Limb (tissue), 2 donors: Measurements from ENCODE around the gene PRDX5.

Experiments
- DNase-seq, 2 donors: peaks; one replicate each; pipeline ENCODE4 v3.0.0-alpha.2; 2016; ENCODE audit errors: extremely low spot score in 2 of 2

Gene PRDX5

DNA sequence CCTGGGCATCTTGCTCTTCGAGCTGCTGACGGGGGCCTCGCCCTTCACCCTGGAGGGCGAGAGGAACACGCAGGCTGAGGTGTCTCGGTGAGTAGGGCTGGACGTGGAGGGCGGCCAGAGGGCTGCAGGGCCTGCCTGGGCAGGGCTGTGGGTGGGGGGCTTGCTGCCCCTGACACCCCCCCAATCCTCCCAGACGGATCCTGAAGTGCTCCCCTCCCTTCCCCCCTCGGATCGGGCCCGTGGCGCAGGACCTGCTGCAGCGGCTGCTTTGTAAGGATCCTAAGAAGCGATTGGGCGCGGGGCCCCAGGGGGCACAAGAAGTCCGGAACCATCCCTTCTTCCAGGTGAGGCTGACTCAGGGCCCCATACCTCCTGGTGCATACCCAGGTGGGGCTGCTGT, 43.7 kb downstream of the PRDX5 start:
- no peak for DNase-seq

DNA sequence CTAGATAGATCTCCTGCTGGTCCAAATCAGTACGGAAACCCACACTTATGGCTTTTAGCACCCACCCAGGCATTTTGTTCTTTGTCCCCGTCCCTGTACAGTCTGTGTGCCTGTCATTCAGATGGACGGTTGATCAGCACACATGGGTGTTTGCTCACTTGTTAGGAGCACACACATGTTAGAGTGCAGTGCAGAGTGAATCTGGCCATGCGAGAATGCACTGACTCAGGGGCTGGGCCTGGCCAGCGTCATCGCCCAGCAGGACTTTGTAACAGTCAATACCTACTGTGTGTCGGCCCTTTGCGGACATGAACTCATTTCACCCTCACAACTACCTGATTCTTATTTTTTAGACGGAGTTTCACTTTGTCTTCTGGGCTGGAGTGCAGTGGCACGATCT, 44.4 kb downstream of the PRDX5 start:
- DNase-seq = no peak

DNA sequence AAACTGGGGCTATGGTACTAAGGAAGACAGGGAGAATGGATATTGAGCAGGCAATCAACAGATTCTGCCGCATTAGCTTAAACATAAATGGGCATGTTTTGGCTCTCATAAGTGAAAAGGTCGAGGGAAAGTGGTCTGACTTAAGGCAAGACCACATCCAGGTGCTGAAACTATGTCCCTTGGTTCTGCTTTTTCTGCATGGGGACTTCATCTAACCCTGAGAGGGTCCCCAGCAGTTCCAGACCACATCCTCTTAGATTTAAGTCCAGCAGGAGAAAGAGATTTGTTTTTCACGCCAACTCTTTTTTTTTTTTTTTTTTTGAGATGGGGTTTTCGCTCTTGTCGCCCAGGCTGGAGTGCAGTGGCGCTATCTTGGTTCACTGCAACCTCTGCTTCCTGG, 46.5 kb downstream of the PRDX5 start:
- no peak for DNase-seq

DNA sequence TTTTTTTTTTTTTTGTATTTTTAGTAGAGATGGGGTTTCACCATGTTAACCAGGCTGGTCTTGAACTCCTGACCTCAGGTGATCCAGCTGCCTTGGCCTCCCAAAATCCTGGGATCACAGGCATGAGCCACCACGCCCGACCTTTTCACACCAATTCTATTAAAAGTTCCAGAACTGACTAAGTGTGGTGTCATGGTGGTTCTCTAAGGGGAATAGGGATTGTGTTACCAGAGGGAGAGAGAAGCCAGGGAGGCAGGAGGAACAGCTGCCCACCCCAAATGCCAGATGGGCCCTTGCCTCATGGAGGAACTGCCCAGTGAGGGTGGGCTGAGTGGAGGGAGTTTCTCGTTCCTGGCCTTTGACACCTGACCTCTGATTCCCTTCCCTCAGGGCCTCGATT, 47.0 kb downstream of the PRDX5 start:
- no peak for DNase-seq

GRCh38 chr11:64366751-64367150, 48.8 kb downstream of the PRDX5 start:
- no peak for DNase-seq

- no peak for DNase-seq
Observed at GRCh38 chr11:64367931-64368672, 50.2 kb downstream of the PRDX5 start.

DNA sequence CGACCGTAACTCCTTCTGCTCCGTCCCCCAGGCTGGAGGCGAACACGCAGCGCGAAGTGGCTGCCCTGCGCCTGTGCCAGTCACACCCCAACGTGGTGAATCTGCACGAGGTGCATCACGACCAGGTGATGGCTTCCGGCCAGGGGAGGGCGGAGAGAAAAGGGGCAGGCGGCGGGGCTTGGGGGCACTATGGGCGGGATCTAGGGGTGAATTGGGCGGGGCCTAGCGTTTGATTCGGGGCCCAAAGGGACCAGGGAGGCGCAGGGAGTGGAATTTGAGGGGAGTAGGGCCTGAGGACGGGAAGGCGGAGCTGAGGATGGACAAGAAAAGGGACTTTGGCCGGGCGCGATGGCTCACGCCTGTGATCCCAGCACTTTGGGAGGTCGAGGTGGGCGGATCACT, 50.8 kb downstream of the PRDX5 start:
- DNase-seq = no peak

- DNase-seq = no peak
Observed at GRCh38 chr11:64369440-64370421, 51.8 kb downstream of the PRDX5 start.

DNA sequence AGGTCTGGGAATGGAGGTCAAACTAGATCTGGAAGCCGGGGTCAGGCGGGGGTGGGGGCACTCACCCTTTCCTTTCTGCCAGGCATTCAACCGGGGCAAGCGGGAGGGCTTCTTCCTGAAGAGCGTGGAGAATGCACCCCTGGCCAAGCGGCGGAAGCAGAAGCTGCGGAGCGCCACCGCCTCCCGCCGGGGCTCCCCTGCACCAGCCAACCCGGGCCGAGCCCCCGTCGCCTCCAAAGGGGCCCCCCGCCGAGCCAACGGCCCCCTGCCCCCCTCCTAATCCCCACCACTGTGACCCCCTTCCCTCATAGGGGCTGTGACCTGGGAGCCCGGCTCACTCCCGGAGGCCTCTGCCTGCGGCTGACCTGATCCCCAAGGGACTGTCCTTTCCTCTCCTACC, 53.3 kb downstream of the PRDX5 start:
- DNase-seq = no peak
